ENCODE results near the gene PRR12. TPM values are rescaled to one million over a fixed set of nuclear protein-coding genes. Genes with fewer than 3 reads are reported as not detected.

PRR12 gene
- 15.9 TPM for total RNA-seq
- long read RNA-seq, partial matches to known transcripts: 4 of 5 reads
- long read RNA-seq, other reads (novel, unspliced or antisense): 1 of 5 reads

GRCh38 chr19:49590971-49591730 lies at the start of gene PRR12:
TSS of gene PRR12 (plus strand) at chr19:49591182. CDS start at chr19:49591655, 473 bp downstream.
- intact Hi-C loops (cut with DNase I): loop anchor here (2.0 to 5.0 kb wide), 2 partner anchors 50 to 86 kb away; partner anchors contain the start of genes PRMT1 and RRAS
- no peak for DNase-seq (ENCODE audit: low spot score)

- no peak for DNase-seq (ENCODE audit: low spot score)
- intact Hi-C loops (cut with DNase I): no loop called here
These were observed 49.1 kb upstream of the PRR12 start for GRCh38 chr19:49541914-49542313.

GRCh38 chr19:49542446-49542845 lies 48.5 kb upstream of the PRR12 start:
- no peak for DNase-seq (ENCODE audit: low spot score)
- intact Hi-C loops (cut with DNase I): no loop called here

GRCh38 chr19:49543032-49543431 lies 48.0 kb upstream of the PRR12 start:
- intact Hi-C loops (cut with DNase I): no loop called here
- no peak for DNase-seq (ENCODE audit: low spot score)

GRCh38 chr19:49544154-49544553 lies 46.8 kb upstream of the PRR12 start:
- intact Hi-C loops (cut with DNase I): no loop called here
- no peak for DNase-seq (ENCODE audit: low spot score)

GRCh38 chr19:49546825-49547565 lies 44.0 kb upstream of the PRR12 start:
- intact Hi-C loops (cut with DNase I): loop anchor here (2.0 kb wide), 1 partner anchor 44 kb away; no protein-coding TSS in a partner anchor
- no peak for DNase-seq (ENCODE audit: low spot score)

- no peak for DNase-seq (ENCODE audit: low spot score)
- intact Hi-C loops (cut with DNase I): no loop called here
These were observed 41.9 kb upstream of the PRR12 start for GRCh38 chr19:49549045-49549444.

GRCh38 chr19:49551531-49551930 lies 39.5 kb upstream of the PRR12 start:
- DNase-seq (ENCODE audit: low spot score): no peak
- intact Hi-C loops (cut with DNase I): no loop called here

- intact Hi-C loops (cut with DNase I): no loop called here
- DNase-seq (ENCODE audit: low spot score): no peak
These were observed 38.2 kb upstream of the PRR12 start for GRCh38 chr19:49552749-49553148.

GRCh38 chr19:49553451-49554271 lies 37.3 kb upstream of the PRR12 start:
- intact Hi-C loops (cut with DNase I): no loop called here
- no peak for DNase-seq (ENCODE audit: low spot score)

- no peak for DNase-seq (ENCODE audit: low spot score)
- intact Hi-C loops (cut with DNase I): no loop called here
These were observed 36.2 kb upstream of the PRR12 start for GRCh38 chr19:49554701-49555181.

- intact Hi-C loops (cut with DNase I): no loop called here
- DNase-seq (ENCODE audit: low spot score): no peak
These were observed 35.2 kb upstream of the PRR12 start for GRCh38 chr19:49555600-49556411.

GRCh38 chr19:49556412-49557398 lies 34.3 kb upstream of the PRR12 start:
- intact Hi-C loops (cut with DNase I): no loop called here

GRCh38 chr19:49557641-49558325 lies 33.2 kb upstream of the PRR12 start:
- no peak for DNase-seq (ENCODE audit: low spot score)
- intact Hi-C loops (cut with DNase I): no loop called here

More at GRCh38 chr19:49556412-49557398, 34.3 kb upstream of the PRR12 start:
- DNase-seq (ENCODE audit: low spot score): no peak

GRCh38 chr19:49558591-49558990 lies 32.4 kb upstream of the PRR12 start:
- intact Hi-C loops (cut with DNase I): no loop called here
- DNase-seq (ENCODE audit: low spot score): no peak

- no peak for DNase-seq (ENCODE audit: low spot score)
- intact Hi-C loops (cut with DNase I): no loop called here
These were observed 31.5 kb upstream of the PRR12 start for GRCh38 chr19:49559443-49559842.

GRCh38 chr19:49559928-49560327 lies 31.1 kb upstream of the PRR12 start:
- intact Hi-C loops (cut with DNase I): no loop called here
- no peak for DNase-seq (ENCODE audit: low spot score)
